HG03354 (cell line): ENCODE measurements around the gene ETV5.
A peak's percentile ranks its signal among the peaks of the same experiment; 100 is the strongest.

Source experiments
- ATAC-seq: cut with Tn5 transposase; IDR thresholded peaks from one replicate; pipeline ENCODE4 v1.9.1; 2021; ENCODE audit warnings: mild to moderate bottlenecking; ENCODE audit not compliant: unreplicated experiment, poor library complexity, severe bottlenecking

Gene ETV5

DNA sequence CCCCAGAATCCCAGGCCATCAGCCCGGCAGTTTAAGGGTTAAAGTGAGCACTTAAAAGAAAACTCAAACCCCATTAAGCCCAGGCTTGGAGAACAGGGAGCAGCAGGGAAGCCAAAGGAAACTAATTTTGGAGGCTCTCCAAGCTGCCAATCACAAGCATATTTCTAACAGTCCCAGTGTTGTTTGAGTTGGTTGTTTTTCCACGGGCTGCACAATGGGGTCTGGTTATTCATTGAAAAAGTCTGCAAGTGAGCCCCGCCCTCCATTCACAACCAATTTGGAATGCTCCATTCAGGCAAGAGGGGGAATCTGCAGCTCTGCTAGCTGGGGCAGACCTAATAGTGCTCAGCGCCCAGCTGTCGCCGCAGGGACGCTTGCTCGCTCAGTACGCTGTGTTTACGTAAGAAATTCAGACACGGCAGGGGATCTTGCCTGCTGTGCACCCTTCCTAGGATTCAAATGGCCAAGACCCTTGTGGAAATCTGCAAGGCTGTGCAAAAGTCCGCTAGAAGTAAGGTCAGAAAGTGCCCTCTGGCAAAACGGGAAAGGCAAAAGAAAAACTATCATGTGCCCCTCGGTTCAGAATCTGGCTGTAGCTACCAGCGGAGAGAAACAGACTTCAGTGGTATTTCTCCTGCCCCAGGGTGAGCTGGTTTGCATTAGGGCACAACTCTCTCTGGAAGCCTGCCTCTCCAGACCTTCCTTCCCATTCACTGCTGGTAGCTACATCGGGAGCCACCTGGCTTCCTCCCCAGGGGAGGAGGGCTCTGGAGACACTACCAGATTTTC, 11.0 kb downstream of the ETV5 start:
- ATAC-seq: peak; percentile 72

DNA sequence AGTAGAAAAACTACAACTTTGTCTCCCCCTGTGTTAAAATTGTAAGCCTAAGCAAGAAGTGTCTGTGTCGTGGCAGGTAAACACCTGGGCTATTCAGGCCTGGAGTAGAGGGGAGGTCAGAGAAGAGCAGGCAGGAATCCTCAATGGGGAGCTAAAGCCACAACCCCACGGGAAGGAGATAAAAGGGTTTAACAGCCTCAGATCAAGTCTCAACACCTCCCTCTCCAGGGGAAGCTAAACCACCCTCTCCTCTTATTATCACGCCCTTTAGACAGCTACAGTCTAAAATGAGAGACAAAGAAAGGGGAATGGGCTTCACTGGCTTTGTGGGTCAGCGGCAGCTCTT, 11.6 kb downstream of the ETV5 start:
- no peak for ATAC-seq

DNA sequence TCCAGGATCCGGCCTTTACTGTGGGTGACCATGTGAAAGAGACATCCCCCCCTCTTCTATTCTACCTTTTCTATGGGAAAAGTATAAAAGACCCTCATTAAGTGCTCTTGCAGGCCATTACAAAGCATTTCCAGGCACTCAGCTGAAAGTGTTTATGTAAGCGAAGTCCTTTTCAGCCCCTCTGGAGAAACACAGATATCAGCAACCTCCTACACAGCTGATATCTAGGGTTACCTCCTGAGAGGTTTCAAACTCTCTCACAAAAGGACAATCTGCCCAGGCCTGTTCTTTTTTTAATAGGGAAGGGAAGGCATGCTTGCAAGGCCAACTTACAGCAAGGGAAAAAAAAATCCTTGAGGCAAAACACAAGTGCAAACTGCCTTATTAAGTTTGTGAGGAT, 12.6 kb downstream of the ETV5 start:
- no peak for ATAC-seq

DNA sequence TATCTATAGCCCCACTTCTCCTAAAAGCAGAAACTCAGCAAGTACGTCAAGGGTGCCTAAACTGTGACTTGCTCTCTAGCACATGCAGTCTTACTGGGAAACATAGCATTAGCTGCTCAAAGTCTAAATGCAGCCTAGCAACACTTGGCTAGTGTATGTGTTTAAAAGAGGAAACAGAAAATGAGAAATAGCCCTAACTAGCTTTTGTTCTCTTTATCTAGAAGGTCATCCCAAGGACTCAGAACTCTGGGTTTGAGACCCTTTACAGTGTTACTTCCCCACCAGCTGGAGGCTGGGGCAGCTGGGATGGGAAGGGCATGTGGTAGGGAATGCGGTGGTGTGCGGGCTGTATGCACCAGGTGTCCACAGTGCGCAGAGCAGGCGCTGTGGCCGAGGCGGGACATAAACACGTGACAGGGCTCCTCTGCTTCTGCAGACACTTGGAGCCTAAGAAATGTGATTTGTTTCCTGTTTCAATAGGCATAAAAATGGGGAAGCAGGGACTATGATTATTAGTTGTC, 13.3 kb downstream of the ETV5 start:
- ATAC-seq: no peak

DNA sequence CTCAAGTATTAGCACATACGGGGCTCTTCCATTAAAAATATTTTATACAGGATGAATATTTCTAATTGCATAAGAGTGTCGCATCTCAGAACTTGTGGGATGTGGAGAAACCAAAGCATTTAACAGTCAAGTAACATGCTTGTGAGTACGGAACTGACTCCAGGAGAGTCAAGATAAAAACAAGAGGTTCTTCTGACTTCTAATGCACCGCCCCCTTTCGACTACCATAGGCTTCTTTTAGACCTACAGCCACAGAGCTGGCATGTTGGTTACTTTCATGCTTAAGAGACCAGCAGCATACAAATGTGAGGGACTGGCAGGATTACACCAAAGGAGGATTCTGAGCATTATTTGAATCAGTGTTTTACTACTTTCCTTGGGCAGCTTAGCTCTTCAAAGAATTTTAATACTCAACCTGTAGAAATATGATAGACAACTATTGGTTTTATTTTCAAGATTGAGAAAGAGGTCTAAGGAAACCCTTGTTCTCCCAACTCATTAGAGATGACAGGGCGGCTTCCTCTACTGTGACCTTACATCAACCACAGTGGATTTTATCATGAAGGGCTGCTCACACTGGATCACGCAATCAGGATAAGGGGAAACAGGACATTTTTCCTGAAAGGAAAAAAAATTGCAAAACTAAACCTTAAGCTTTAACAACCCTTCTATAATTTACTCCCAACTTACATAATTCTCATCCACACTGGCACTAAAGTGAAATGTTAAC, 14.0 kb downstream of the ETV5 start:
- ATAC-seq: no peak

DNA sequence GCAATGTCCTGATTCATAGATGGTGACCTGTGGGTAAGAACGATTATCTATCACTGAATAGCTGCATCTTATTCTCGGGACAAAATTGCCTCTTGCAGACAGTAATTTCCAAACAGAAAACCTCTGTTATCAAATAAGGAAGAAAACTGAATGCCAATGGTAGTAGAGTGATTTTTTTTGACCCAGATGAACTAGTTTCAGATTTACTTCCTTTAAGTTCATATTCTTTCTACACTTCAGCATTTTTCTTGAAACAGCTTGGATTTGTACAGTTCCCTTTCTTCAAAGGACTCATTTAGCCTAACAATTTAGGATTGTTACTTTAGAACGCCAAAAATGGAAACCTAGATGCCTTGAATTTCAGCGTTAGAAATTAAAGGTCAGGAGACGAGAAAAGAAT, 14.6 kb downstream of the ETV5 start:
- no peak for ATAC-seq

DNA sequence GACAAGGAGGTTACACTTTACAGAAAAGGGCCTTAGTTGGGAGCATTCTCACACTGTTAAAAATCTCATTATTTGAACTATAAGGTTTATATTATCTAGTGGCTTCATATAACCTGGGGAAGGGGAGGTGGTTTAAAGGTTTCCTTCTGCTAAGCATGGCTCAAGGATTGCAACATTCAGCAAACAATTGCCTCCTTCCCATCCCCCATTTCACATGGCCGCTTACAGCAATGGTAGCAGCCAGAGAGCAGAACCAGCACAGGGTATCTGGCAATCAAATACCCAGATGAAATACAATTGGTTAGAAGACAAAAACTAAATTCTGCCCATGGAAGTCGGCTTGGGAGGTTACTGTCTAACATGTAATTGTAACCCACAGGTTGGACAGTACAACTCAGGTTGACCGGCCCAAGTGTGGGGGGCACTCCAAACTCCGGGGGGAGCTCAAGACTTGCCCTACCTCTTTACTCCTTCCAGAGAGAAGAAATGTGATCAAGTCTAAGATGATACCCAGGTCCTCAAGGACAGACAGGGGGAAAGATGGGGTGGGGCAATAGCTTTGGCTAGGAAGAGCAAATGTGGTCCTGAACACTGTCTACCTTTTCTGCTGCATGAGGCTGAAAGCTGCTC, 15.5 kb downstream of the ETV5 start:
- no peak for ATAC-seq

DNA sequence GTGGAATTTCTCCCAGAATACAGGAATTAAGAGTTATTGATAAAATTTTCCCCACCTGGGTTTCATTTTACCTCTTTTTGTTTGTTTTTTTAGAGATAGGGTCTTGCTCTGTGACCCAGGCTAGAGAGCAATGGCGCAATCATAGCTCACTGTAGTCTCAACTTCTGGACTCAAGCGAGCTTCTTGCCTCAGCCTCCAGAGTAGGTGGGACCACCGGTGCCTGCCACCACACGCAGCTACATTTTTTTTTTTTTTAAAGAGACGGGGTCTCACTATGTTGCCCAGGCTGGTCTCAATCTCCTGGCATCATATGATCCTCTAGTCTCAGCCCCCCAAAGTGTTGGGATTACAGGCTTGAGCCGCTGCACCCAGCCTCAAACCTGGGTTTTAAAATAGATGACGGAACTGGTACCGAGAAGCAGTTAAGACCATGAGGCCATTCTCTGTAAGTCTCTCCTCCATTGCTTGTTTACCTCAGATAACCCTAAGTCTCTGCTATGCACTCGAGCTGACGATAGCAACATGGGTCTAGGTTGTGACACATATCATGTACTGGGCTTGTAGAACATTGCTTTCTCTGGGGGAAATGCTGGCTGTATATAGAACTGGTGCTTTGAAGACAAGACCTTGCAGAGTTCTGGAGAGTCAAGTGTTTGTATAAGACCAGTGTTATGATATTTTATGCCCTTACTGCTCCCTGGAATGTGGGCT, 16.4 kb downstream of the ETV5 start:
- ATAC-seq: no peak

DNA sequence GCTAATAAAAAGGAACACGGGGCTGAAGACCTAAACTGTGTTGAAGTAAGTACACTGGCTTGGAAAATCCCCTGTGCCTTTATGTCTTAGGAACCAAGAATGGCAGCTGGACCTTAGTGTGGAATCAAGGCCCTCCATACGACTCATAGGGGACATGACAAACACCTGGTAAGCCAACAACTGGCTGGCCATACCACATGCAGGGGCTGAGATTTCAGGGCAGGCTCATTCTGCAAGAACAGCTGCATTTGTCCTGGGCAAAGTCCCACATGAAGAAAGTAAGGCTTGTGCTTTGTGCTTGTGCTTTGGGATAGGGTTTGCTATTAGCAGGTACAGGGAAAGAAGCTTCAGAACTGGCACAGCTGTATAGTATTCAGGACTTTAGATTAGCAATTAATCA, 18.0 kb downstream of the ETV5 start:
- no peak for ATAC-seq

DNA sequence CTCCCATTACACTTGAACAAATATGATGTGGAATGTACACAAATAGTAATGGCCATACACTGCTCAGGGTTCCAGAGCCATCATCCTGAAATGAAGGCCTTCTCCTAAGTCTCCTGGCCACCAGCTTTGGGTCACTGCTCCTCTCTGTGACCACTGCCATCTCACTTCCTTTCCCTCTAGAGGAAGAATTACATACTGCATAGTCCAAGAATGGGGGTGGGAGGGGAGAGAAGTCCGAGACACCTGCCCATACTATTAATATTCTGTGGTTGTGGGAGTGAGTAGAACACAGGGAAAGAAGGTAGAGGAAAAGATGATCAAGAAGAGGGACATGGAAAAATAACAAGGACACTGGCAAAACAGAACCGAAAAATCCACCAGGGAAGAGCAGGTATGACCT, 20.6 kb downstream of the ETV5 start:
- ATAC-seq: no peak

DNA sequence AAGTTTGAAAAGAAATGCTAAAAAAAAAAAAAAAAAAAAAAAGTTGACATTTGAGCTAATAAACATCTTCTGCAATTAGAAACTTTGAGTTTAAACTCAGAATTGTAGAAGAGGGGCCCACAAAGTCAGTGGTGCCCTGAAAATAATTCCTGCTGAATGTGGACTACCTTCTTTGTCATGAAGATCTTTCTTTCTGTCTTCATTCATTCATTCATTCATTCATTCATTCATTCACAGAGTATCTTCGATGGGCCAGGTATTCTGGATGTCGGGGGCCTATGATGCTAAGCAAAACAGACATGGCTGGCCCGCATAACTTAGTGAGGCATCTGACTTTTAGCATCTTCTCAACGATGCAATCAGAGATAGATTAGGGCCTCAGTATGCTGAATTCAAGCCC, 24.6 kb downstream of the ETV5 start:
- ATAC-seq: no peak

DNA sequence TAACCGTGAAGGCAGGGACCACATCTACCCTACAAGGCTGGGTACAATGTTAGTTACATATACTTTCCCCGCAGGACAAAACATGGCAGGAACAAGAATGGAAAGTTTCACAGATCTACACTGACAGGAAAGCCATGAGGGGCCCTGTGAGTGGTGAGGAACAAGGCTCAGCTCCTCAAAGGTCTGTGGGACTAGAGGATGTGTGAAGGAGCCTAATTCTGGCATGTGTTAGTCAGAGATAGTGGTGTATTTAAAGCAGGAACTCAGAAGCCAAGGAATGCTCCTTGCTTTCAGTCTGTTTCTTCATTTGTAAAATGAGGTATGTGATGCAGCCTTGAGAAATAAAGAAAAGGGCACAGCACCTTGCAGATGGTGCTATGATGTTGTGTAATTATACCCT, 25.1 kb downstream of the ETV5 start:
- no peak for ATAC-seq

DNA sequence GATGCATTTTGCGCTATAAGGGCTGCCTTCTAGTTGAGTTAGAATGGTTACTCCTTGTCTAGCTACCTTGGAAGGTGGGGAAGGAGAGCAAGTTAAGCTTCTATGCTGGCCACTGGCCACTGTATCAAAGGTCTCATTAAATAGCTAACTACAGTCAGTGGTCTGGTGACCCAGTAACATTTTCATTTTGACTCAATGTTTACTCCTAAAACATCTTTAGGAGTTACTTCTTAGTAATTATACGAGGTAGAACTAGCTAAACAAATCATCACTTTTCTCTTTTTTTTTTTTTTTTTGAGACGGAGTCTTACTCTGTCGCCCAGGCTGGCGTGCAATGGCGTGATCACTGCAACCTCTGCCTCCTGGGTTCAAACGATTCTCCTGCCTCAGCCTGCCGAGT, 26.7 kb downstream of the ETV5 start:
- no peak for ATAC-seq

DNA sequence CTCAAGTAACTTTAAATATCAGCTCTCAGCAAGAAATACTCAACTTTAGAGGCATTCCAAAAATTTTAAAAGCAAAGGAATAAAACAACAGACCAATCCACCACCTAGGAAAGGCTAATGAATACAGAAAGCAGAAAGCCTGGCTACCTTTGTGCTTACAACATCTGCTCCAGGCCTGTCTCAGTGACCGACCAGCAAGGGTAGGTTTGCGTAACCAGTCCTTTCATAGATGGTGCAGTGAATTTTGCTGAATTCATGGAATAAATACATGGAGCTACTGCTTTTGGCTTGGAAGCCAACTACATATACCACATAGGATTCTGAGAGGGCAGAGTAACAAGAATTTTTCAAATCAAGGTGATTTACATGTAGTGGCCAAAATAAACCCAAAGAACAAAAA, 27.2 kb downstream of the ETV5 start:
- ATAC-seq: no peak

DNA sequence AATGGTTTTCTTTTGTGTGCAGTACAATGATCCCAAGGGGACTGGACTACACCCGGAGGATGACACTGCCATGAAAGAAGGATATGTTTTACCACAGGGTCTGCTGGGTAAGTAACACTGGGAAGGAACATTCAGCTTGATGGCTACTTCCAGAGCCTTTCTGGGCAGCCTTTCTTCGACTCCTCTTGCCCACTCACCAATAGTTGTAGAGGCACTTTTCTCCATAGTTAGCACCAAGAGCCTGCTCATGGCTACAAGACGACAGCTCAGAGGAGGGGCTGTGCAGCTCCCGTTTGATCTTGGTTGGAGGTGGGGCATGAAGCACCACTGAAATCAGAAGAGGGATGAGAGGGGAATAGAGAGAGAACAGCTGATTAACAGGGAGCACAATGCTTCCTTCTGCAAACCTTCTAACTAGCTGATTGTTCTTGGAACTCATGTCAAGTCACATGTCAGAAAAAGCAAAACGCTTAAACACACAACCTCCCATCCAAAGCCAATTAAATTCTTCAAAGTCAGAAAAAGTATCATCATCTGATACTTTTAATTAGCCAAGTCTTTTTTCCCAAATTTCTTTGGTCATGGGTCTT, 27.9 kb downstream of the ETV5 start:
- ATAC-seq: no peak

DNA sequence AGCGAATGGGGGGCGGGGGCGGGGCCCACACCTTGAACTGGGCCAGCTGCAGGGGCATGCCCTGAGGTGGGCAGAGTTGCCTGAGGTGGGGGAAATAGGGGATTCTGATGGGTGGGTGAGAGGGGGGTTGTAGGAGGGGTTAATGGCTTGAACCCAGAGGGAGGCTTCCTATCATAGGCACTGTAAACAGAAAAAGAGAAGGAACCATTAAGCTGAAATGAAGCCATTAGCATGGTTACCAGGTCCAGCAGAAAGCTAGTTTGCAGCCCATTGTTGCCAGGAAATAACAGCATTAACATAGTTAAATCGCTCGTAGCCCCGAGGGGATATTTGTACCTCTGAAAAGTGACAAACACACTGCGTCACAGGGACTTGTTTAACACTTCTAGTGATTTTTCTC, 29.0 kb downstream of the ETV5 start:
- no peak for ATAC-seq

DNA sequence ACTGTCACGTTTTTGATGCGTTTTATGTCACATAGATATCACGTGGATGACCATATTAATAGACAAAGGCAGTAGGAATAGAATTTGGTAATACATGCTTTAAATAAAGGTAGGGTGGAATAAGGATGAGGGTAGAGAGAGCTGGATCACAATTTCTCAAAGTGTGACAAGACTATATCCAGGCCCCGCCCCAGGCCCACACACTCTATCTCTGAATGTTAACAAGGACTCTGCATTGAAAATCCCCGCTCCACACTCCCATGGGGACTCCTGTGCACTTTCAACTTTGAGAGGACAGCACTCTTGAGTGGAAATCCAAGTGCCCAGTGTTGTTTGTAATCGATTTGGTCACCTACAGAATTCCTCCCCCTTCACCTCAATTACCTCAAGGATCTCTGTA, 31.4 kb downstream of the ETV5 start:
- no peak for ATAC-seq

DNA sequence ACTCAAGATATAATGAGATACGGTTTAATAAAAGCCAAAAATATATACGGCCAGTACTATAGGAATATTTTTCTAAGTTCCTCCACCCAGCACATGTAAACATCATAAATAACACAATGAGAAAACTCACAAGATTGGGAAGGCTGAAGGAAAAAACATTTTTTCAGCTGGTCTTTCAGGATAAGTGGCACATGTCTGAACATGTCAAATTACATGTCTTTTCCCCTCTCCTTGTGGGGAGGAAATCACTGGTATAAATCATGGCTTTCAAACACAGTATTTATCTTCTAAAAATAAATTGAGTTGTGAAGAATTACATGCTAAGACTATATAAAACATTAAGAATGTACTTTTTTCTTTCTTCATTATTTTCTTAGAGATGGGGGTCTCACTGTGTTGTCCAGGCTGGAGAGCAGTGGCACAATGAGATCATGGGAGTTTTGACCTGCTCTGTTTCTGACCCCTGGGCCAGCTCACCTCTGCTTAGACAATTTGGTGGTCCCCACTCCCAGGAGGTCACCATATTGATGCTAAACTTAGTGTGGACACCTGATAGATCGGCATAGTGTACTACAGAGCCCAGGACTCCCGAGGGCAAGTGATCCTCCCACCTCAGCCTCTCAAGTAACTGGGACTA, 32.8 kb downstream of the ETV5 start:
- no peak for ATAC-seq

DNA sequence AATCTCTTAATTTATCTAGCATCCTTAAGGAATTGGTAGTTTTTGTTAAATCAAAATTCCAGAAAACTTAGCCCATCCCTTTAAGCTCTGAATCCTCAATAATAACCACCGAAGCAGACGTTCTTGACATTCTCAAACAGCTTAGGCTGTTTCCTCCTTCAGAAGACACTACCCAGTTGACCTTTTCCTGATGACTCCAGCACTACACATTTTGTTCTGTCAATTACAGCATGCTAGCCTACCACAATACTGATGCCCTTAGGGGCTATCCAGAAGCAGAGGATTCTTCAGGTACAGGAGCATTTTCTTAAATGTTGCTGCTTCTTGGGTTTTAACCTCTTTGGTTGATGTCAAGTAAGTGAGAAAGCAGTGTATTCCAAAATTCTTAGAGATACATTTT, 33.4 kb downstream of the ETV5 start:
- no peak for ATAC-seq

DNA sequence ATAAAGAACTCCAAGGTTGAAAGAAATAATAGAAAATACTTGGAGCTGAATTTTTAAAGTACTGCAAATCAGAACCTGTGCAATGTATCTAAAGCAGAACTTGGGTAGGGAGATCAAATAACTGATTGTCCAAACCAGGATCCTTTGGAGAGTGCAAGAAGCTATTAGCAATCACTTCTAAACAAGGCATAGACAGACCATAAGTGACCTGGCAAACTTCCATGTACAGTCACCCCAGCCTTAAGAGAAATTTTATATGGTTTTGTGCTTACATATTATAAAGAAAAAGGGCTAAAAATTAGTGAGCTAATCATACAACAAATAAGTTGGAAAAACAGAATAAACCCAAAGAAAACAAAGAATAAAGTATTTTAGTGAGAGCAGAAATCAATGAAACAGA, 35.2 kb downstream of the ETV5 start:
- no peak for ATAC-seq
